Esophagus squamous epithelium (tissue), 4 donors: ENCODE measurements around the gene SYT12.

ENCODE experiments used
- POLR2A ChIP-seq, 4 donors: fragments of 450-650 bp; IDR thresholded peaks; one replicate each; pipeline ENCODE4 v1.6.1; 2017; ENCODE audit warnings: antibody characterized with exemption in 4 of 4, mild to moderate bottlenecking in 4 of 4, moderate library complexity in 3 of 4
- TF ChIP-seq, protein P1 (sequence below), 6 experiments: fragments of 450-650 bp in 4 of 6; fragments of 200-600 bp in 2 of 6; sonication (generic) in 2 of 6; IDR thresholded peaks; one replicate each; pipeline ENCODE4 v1.5.1; 2016 to 2019; ENCODE audit warnings: antibody characterized with exemption in 6 of 6, mild to moderate bottlenecking in 4 of 6, moderate library complexity in 4 of 6

DNA sequence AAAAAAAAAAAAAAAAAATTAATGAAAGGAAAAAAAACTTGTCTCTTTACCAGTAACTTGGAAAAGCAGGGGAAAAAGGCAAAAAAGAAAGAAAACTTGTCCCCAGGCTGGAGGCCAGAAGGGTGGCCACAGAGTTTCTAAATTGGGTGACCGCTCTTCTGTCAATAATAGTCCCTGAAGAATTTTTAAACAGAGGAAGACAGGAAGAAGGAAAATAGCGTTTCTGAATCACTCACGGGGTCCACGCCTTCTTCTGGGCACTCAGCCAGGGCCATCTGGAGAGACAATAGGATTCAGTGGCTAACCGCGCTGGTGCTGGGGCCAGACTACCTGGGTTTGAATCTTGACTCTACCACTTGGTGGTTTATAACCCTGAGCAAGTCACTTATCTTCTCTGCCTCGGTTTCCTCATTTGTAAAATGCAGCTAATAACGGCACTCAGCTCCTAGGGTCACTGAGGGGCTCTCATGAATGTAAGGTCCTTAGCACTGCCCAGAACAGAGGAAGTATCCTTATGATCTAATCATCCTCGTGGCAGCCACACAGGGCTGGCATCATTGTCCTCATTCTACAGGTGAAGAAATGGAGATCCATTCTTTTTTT lies 40.9 kb upstream of the SYT12 start:
- no peak for TF ChIP-seq POLR2A (IDR thresholded peaks at IDR 0.05)
- TF ChIP-seq, protein P1, sequence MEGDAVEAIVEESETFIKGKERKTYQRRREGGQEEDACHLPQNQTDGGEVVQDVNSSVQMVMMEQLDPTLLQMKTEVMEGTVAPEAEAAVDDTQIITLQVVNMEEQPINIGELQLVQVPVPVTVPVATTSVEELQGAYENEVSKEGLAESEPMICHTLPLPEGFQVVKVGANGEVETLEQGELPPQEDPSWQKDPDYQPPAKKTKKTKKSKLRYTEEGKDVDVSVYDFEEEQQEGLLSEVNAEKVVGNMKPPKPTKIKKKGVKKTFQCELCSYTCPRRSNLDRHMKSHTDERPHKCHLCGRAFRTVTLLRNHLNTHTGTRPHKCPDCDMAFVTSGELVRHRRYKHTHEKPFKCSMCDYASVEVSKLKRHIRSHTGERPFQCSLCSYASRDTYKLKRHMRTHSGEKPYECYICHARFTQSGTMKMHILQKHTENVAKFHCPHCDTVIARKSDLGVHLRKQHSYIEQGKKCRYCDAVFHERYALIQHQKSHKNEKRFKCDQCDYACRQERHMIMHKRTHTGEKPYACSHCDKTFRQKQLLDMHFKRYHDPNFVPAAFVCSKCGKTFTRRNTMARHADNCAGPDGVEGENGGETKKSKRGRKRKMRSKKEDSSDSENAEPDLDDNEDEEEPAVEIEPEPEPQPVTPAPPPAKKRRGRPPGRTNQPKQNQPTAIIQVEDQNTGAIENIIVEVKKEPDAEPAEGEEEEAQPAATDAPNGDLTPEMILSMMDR (IDR thresholded peaks at IDR 0.05) = no peak
